ENCODE results near the gene DHRS12.

DHRS12 gene

GRCh38 chr13:51831519-51831918, 27.6 kb upstream of the DHRS12 start:
- no peak overlapping the region for H2AFZ ChIP-seq (ENCODE audit: low read depth, low read length)
- H4K20me1 ChIP-seq (ENCODE audit: insufficient read depth, low read length): no peaks in the 10 kb centered on the region
- no peaks in the 10 kb centered on the region for H3K9me3 ChIP-seq (ENCODE audit: insufficient read depth, low read length, severe bottlenecking)
- no peak overlapping the region for H3K9ac ChIP-seq (ENCODE audit: low read depth, low read length)
- H3K4me2 ChIP-seq (ENCODE audit: insufficient read depth, low read length): no peak overlapping the region
- H3K27ac ChIP-seq (ENCODE audit: low read length): no peak overlapping the region
- no peaks in the 10 kb centered on the region for H3K4me1 ChIP-seq (ENCODE audit: insufficient read depth, low read length)
- no peaks in the 10 kb centered on the region for H3K79me2 ChIP-seq (ENCODE audit: insufficient read depth, low read length)
- TF ChIP-seq, protein P1, sequence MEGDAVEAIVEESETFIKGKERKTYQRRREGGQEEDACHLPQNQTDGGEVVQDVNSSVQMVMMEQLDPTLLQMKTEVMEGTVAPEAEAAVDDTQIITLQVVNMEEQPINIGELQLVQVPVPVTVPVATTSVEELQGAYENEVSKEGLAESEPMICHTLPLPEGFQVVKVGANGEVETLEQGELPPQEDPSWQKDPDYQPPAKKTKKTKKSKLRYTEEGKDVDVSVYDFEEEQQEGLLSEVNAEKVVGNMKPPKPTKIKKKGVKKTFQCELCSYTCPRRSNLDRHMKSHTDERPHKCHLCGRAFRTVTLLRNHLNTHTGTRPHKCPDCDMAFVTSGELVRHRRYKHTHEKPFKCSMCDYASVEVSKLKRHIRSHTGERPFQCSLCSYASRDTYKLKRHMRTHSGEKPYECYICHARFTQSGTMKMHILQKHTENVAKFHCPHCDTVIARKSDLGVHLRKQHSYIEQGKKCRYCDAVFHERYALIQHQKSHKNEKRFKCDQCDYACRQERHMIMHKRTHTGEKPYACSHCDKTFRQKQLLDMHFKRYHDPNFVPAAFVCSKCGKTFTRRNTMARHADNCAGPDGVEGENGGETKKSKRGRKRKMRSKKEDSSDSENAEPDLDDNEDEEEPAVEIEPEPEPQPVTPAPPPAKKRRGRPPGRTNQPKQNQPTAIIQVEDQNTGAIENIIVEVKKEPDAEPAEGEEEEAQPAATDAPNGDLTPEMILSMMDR (IDR thresholded peaks at IDR 0.05; ENCODE audit: borderline replicate concordance, extremely low read depth, low read length, poor library complexity, severe bottlenecking): no peak
- TF ChIP-seq EZH2 (IDR thresholded peaks at IDR 0.05; ENCODE audit: borderline replicate concordance, low read depth, low read length, severe bottlenecking): no peak
- H3K27me3 ChIP-seq (ENCODE audit: insufficient read depth, low read length, poor library complexity): peaks cover 19% of the 10 kb centered on the region
- DNase-seq (no peak), ATAC-seq (ENCODE audit: insufficient read depth, low read depth) (no peak)
- H3K36me3 ChIP-seq (ENCODE audit: insufficient read depth, low read length): no peaks in the 10 kb centered on the region
- H3K4me3 ChIP-seq (ENCODE audit: low read depth in 1 of 2, low read length in 2 of 2): no peak overlapping the region

DNA sequence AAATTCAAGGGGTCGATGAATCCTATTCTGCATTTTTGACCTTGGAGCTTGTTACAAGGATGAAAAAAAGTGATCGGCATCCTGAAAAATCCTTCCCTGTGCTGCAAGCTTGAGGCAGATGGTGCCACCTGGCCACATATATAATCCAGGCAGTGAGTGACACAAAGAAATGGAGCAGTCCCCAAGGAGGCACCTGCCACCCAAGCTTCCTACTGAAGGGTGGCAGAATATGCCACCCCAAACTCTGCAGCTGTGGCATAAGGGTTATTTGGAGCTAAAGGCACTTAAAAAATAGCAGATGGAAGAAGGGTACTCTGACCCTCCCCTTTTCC, 25.6 kb upstream of the DHRS12 start:
- no peak for DNase-seq
- H3K9ac ChIP-seq (ENCODE audit: low read depth, low read length): no peak overlapping the region
- peaks cover 12% of the 10 kb centered on the region for H3K4me1 ChIP-seq (ENCODE audit: insufficient read depth, low read length)
- no peak overlapping the region for H3K27ac ChIP-seq (ENCODE audit: low read length)
- peaks cover 15% of the 10 kb centered on the region for H3K27me3 ChIP-seq (ENCODE audit: insufficient read depth, low read length, poor library complexity)
- TF ChIP-seq, protein P1 (IDR thresholded peaks at IDR 0.05; ENCODE audit: borderline replicate concordance, extremely low read depth, low read length, poor library complexity, severe bottlenecking): no peak
- TF ChIP-seq EZH2 (IDR thresholded peaks at IDR 0.05; ENCODE audit: borderline replicate concordance, low read depth, low read length, severe bottlenecking): no peak
- no peak overlapping the region for H3K4me2 ChIP-seq (ENCODE audit: insufficient read depth, low read length)
- no peaks in the 10 kb centered on the region for H4K20me1 ChIP-seq (ENCODE audit: insufficient read depth, low read length)
- H3K79me2 ChIP-seq (ENCODE audit: insufficient read depth, low read length): no peaks in the 10 kb centered on the region
- H3K36me3 ChIP-seq (ENCODE audit: insufficient read depth, low read length): no peaks in the 10 kb centered on the region
- H3K4me3 ChIP-seq (ENCODE audit: low read depth in 1 of 2, low read length in 2 of 2): no peak overlapping the region
- no peaks in the 10 kb centered on the region for H3K9me3 ChIP-seq (ENCODE audit: insufficient read depth, low read length, severe bottlenecking)
- ATAC-seq (ENCODE audit: insufficient read depth, low read depth): no peak
- no peak overlapping the region for H2AFZ ChIP-seq (ENCODE audit: low read depth, low read length)

DNA sequence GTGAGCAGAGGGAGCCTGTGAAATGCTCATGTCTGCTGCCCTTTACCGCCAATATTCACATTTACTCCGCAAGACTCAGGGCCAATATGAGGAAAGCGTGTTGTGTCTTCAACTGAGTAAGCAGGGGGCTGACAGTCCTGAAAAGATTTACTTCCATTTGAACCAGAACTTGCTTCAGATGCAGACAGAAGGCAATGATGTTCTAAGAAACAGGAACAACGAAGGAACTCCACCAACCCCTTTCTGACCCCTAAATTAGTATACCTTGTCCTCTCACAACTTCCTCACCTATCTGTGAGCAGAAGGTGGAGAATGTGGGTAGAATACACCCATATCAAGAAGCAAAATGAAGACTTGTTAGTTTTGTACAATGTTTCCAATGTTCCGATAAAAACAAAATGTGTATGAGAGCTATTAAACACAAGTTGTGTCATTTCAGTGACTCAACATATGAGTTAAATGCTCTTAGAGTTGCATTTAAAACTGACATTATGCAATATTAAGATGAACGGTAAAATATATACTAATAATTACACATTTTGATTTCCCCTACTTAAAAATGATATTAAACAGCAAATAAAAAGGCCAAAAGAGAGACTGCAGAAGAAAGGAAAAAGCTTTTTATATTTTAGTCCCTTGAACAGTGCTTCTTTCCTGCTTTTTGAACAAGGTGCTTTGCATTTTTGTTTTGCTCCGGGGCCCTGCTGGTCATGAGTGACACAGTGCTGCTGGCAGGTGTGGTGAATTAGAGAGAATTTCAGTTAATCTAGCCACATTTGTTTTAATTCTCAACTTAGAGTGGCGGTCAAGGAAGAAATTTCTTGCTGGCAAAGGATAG, 25.0 kb upstream of the DHRS12 start:
- H3K9me3 ChIP-seq (ENCODE audit: insufficient read depth, low read length, severe bottlenecking): no peaks in the 10 kb centered on the region
- DNase-seq: no peak
- H3K4me3 ChIP-seq (ENCODE audit: low read depth in 1 of 2, low read length in 2 of 2): no peak overlapping the region
- ATAC-seq (ENCODE audit: insufficient read depth, low read depth): no peak
- peaks cover 12% of the 10 kb centered on the region for H3K4me1 ChIP-seq (ENCODE audit: insufficient read depth, low read length)
- no peak overlapping the region for H2AFZ ChIP-seq (ENCODE audit: low read depth, low read length)
- H3K36me3 ChIP-seq (ENCODE audit: insufficient read depth, low read length): no peaks in the 10 kb centered on the region
- H3K27ac ChIP-seq (ENCODE audit: low read length): no peak overlapping the region
- no peak overlapping the region for H3K4me2 ChIP-seq (ENCODE audit: insufficient read depth, low read length)
- H3K27me3 ChIP-seq (ENCODE audit: insufficient read depth, low read length, poor library complexity): peaks cover 13% of the 10 kb centered on the region
- no peak overlapping the region for H3K9ac ChIP-seq (ENCODE audit: low read depth, low read length)
- TF ChIP-seq EZH2 (IDR thresholded peaks at IDR 0.05; ENCODE audit: borderline replicate concordance, low read depth, low read length, severe bottlenecking): no peak
- TF ChIP-seq, protein P1 (IDR thresholded peaks at IDR 0.05; ENCODE audit: borderline replicate concordance, extremely low read depth, low read length, poor library complexity, severe bottlenecking): no peak
- H3K79me2 ChIP-seq (ENCODE audit: insufficient read depth, low read length): no peaks in the 10 kb centered on the region
- no peaks in the 10 kb centered on the region for H4K20me1 ChIP-seq (ENCODE audit: insufficient read depth, low read length)

Data from DND-41 (cell line).